IPS DF 6.9 (cell line): Measurements from ENCODE around the gene PRKAR2B.
"Not testable (repeated sequence)": the region's sequence is repeated elsewhere in the genome, so short reads cannot be mapped to it uniquely, and the experiment has no call there.

Experiments used
- DNase-seq: peaks from one replicate; pipeline ENCODE4 v3.0.0-alpha.2; 2013; ENCODE audit warnings: low read depth, low spot score
- H3K27ac ChIP-seq: one replicate; pipeline ENCODE4 v1.5.1; 2013; ENCODE audit warnings: low read length, control low read depth
- H3K27me3 ChIP-seq: 2 replicates; pipeline ENCODE4 v1.6.1; 2013; ENCODE audit warnings: mild to moderate bottlenecking, low read length; ENCODE audit not compliant: control insufficient read depth, insufficient read depth
- H3K36me3 ChIP-seq: 2 replicates; pipeline ENCODE4 v1.6.1; 2013; ENCODE audit warnings: low read length; ENCODE audit not compliant: control insufficient read depth, insufficient read depth
- H3K4me1 ChIP-seq: 2 replicates; pipeline ENCODE4 v1.6.1; 2013; ENCODE audit warnings: low read length; ENCODE audit not compliant: control insufficient read depth, insufficient read depth
- H3K4me3 ChIP-seq: 2 replicates; pipeline ENCODE4 v1.5.1; 2013; ENCODE audit warnings: mild to moderate bottlenecking, low read length
- H3K9me3 ChIP-seq: 2 replicates; pipeline ENCODE4 v1.6.1; 2013; ENCODE audit warnings: low read length, inconsistent platforms; ENCODE audit not compliant: control insufficient read depth, insufficient read depth
- WGBS: extraction: QIAGEN DNeasy Blood & Tissue Kit; methylation state at CpG from one replicate; pipeline ENCODE4 v1.1.7; 2013; ENCODE audit warnings: mixed read lengths, missing lambda C conversion rate; ENCODE audit not compliant: insufficient read length, insufficient coverage; 5-methylcytosine and 5-hydroxymethylcytosine counted together

Gene PRKAR2B

DNA sequence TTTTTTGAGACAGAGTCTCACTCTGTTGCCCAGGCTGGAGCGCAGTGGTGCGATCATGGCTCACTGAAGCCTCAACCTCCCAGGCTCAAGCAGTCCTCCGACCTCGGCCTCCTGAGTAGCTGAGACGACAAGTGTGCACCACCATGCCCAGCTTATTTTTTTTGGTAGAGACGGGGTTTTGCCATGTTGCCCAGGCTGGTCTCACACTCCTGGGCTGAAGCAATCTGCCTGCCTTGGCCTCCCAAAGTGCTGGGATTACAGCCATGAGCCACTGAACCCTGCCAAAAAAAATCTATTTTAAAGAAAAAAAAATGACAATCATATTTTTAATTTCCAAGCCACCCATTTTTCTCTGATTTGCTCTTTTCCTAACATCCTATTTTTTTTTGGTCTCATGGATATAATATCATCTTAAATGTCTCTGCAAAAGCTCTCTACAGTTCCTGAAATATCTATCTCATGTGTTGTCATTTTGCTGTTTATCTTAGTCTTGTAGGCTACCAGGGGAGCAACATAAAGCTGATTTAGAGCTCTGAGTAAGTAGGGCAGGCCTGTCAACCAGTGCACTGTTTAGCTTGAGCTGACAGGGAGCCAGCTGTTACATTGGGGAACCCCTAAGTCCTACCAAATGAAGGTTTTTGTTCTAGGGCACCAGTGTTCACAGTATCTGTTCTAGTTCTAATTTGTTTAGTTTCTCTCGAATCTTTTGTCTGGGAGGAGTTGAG is 94.4 kb downstream of the PRKAR2B start:
- Histone ChIP-seq H3K36me3 (no peaks in the 10 kb centered on the region), H3K9me3 (no peaks in the 10 kb centered on the region), H3K27me3 (no peaks in the 10 kb centered on the region), H3K4me3 (no peak overlapping the region), H3K4me1 (no peaks in the 10 kb centered on the region), H3K27ac (no peak overlapping the region)
- DNase-seq = no peak
- no CpG with 5 or more reads among the region's 7 CpGs for WGBS

DNA sequence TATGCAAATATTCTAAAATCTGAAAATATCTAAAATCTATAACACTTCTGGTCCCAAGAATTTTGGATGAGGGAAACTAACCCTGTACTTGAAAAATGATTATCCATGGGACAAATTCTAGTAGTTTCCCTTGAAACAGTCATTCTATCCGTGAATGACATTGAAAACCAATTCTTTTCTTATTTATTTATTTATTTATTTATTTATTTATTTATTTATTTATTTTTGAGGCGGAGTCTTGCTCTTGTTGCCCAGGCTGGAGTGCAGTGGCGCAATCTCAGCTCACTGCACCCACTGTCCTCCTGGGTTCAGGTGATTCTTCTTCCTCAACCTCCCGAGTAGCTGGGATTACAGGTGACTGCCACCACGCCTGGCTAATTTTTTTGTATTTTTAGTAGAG is 99.4 kb downstream of the PRKAR2B start:
- not testable (repeated sequence) for H3K27ac ChIP-seq, DNase-seq, H3K27me3 ChIP-seq, H3K4me3 ChIP-seq, H3K4me1 ChIP-seq, H3K9me3 ChIP-seq, H3K36me3 ChIP-seq
- no CpG with 5 or more reads among the region's 5 CpGs for WGBS

DNA sequence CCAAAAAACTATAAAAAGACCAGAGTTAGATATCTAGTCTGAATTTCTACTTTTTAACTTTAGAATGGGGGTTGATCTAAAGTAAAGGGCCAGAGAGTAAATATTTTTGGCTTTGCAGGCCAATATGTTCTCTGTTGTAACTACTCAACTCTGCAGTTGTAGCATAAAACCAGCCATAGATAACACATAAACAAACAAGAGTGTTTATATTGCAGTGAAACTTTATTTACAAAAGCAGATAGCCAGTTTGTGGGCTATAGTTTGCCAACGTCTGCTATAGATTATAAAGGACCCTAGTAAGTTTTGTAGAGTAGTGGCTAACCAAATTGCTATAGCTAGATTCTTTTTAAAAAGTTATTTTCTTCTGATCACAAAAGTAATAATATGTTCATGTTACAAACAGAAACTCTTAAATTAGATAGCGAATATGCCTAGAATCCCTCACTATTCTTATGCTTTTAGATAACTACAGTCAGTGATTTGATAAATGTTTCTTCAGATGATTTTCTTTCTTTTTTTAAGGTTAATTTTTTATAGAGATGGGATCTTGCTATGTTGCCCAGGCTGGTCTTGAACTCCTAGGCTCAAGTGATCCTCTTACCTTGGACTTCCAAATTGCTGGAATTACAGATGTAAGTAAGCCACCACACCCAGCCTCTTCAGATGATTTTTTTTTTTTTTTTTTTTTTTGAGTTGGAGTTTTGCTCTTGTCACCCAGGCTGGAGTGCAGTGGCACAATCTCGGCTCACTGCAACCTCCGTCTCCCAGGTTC is 100.7 kb downstream of the PRKAR2B start:
- no CpG with 5 or more reads among the region's 4 CpGs for WGBS
- Histone ChIP-seq H3K4me1 (no peaks in the 10 kb centered on the region), H3K27ac (no peak overlapping the region), H3K27me3 (no peaks in the 10 kb centered on the region), H3K36me3 (no peaks in the 10 kb centered on the region), H3K9me3 (no peaks in the 10 kb centered on the region), H3K4me3 (no peak overlapping the region)
- DNase-seq = no peak

GRCh38 chr7:107147464-107148393 is 103.2 kb downstream of the PRKAR2B start:
- H3K4me3 ChIP-seq = no peak overlapping the region
- H3K27ac ChIP-seq = no peak overlapping the region
- no CpG with 5 or more reads among the region's 3 CpGs for WGBS
- H3K36me3 ChIP-seq = no peaks in the 10 kb centered on the region
- no peak for DNase-seq
- H3K9me3 ChIP-seq = no peaks in the 10 kb centered on the region
- no peaks in the 10 kb centered on the region for H3K27me3 ChIP-seq
- no peaks in the 10 kb centered on the region for H3K4me1 ChIP-seq

- no peaks in the 10 kb centered on the region for H3K36me3 ChIP-seq
- H3K27me3 ChIP-seq = no peaks in the 10 kb centered on the region
Measured at GRCh38 chr7:107148721-107149120, 104.2 kb downstream of the PRKAR2B start.

DNA sequence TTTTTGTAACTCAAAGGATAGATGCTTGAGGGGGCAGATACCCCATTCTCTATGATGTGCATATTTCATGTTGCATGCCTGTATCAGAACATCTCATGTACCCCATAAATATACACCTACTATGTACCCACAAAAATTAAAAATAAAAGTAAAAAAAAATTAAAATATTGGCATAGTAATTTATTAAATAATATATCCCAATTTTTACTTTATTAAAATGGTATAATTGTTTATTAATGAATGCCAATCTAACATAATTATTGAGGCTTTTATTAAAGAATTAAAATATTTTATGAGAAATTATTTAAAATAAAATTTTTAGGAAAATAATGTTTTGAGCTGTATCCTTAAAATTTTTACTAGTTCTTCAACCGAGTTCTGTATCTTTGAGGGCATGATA is 105.4 kb downstream of the PRKAR2B start:
- WGBS = no CpG with 5 or more reads among the region's 1 CpG
- DNase-seq = no peak
- Histone ChIP-seq H3K4me3 (no peak overlapping the region), H3K4me1 (no peaks in the 10 kb centered on the region), H3K27me3 (no peaks in the 10 kb centered on the region), H3K9me3 (no peaks in the 10 kb centered on the region), H3K27ac (no peak overlapping the region), H3K36me3 (no peaks in the 10 kb centered on the region)

More at GRCh38 chr7:107148721-107149120, 104.2 kb downstream of the PRKAR2B start:
- H3K4me3 ChIP-seq = no peak overlapping the region
- H3K9me3 ChIP-seq = no peaks in the 10 kb centered on the region
- no peak overlapping the region for H3K27ac ChIP-seq
- WGBS = no CpG with 5 or more reads among the region's 2 CpGs
- no peaks in the 10 kb centered on the region for H3K4me1 ChIP-seq
- DNase-seq = no peak

DNA sequence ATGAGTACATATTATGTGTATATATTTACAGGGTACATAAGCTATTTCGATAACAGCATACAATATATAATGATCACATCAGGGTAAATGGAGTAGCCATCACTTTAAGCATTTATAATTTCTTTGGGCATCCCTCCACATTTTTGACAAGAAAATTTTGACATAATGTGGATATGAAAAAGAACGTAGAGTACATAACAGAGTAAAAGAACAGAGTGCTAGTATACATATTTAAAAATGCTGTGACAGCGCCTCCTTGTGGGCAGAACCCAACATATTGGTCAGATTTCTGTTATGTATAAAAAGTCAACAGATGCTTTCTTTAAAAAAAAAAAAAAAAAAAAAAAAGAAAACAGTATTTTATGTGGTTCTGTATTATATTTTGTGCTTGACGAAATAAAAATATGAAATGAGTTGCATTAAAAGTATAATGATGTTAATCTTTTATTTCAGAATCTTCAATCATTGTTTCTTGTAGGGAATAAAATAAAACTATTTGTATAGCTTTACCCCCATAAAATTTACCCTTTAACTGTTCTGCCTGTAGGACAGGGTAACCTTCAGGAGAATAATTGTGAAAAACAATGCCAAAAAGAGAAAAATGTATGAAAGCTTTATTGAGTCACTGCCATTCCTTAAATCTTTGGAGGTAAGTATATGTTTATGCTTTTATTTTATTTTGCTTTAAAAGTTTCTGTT is 106.0 kb downstream of the PRKAR2B start:
- WGBS = no CpG with 5 or more reads among the region's 4 CpGs
- H3K4me1 ChIP-seq = no peaks in the 10 kb centered on the region
- no peak for DNase-seq

DNA sequence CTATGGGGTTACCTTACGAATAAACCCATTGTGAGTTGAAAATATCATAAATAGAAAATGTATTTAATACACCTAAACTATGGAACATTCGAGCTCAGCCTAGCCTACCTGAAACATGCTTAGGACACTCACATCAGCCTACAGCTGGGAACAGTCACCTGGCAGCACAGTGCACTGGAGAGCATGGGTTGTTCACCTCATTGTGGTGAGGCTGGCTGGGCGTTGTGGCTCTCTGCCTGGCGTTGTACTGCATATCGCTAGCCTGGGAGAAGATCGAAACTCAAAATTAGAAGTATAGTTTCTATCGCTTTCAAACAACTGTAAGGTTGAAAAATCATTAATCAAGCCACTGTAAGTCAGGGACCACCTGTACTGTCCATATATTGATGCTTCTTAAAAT is 107.0 kb downstream of the PRKAR2B start:
- H3K36me3 ChIP-seq = no peaks in the 10 kb centered on the region
- H3K27me3 ChIP-seq = no peaks in the 10 kb centered on the region
- no CpG with 5 or more reads among the region's 7 CpGs for WGBS

More for the DNA sequence above, 106.0 kb downstream of the PRKAR2B start:
- no peaks in the 10 kb centered on the region for H3K27me3 ChIP-seq
- H3K36me3 ChIP-seq = no peaks in the 10 kb centered on the region
- no peaks in the 10 kb centered on the region for H3K9me3 ChIP-seq
- H3K4me3 ChIP-seq = no peak overlapping the region
- no peak overlapping the region for H3K27ac ChIP-seq

DNA sequence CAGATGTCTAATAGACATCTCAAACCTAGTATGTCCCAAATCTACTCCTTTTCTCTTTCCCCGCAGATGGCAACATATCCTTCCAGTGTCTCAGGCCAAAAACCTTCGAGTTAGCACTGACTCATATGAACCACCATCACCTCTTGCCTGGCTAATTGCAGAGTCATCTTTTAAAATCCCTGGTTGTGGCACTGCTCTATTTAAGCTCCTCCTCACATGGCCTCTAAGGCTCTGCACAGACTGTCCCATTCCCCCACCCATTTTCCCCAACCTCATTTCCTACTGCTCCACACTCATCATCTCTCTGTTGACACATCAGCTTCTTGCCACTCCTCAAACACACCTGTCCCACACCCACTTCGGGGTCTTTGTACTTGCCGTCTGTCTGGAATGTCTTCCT is 107.5 kb downstream of the PRKAR2B start:
- no peaks in the 10 kb centered on the region for H3K27me3 ChIP-seq
- H3K4me3 ChIP-seq = no peak overlapping the region
- H3K9me3 ChIP-seq = no peaks in the 10 kb centered on the region
- H3K27ac ChIP-seq = no peak overlapping the region
- DNase-seq = no peak
- WGBS = no CpG with 5 or more reads among the region's 4 CpGs
- H3K36me3 ChIP-seq = no peaks in the 10 kb centered on the region
- no peaks in the 10 kb centered on the region for H3K4me1 ChIP-seq

More for the DNA sequence above, 107.0 kb downstream of the PRKAR2B start:
- Histone ChIP-seq H3K4me3 (no peak overlapping the region), H3K4me1 (no peaks in the 10 kb centered on the region), H3K27ac (no peak overlapping the region), H3K9me3 (no peaks in the 10 kb centered on the region)
- DNase-seq = no peak

DNA sequence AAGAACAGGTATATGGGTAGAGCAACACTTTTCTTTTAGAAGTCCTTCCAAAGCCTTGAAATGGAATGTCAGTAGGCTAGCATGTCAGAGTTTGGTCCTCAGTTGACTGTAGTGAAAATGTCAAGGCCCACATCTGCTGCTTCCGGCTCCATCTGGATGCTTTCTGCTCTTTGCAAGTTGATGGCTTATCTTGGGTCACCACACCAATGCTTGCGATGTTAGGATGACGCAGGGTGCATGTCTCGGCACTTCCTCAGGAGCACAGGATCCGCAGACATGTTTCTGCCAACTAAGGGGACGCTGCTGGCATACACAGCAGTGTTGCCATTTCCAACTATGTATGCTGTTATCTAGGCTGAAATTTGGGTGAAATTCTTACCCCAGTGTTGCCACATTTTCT is 110.3 kb downstream of the PRKAR2B start:
- H3K27ac ChIP-seq = no peak overlapping the region
- no peaks in the 10 kb centered on the region for H3K27me3 ChIP-seq
- H3K4me3 ChIP-seq = no peak overlapping the region
- no peaks in the 10 kb centered on the region for H3K4me1 ChIP-seq
- WGBS = no CpG with 5 or more reads among the region's 6 CpGs
- H3K9me3 ChIP-seq = no peaks in the 10 kb centered on the region
- no peaks in the 10 kb centered on the region for H3K36me3 ChIP-seq
- no peak for DNase-seq
